NCI-H345 treated with DMSO at 0.1 percent for 48 hours (cell line): ENCODE data around the gene SPATA32.

Source experiments
- DNase-seq: peaks from one replicate; lab custom pipeline; 2025; ENCODE audit not compliant: unreplicated experiment; lab: John Stamatoyannopoulos, UW

The SPATA32 gene

GRCh38 chr17:45293413-45294211, 31.7 kb upstream of the SPATA32 start:
- DNase-seq, result no peak

- DNase-seq, result no peak
Measured at GRCh38 chr17:45292696-45293412, 31.0 kb upstream of the SPATA32 start.

GRCh38 chr17:45291171-45291805, 29.4 kb upstream of the SPATA32 start:
- DNase-seq, result no peak

GRCh38 chr17:45290269-45290765, 28.4 kb upstream of the SPATA32 start:
- no peak for DNase-seq

GRCh38 chr17:45289301-45290268, 27.7 kb upstream of the SPATA32 start:
- DNase-seq, result no peak

- DNase-seq, result peak; percentile 83
Measured at GRCh38 chr17:45288825-45289224, 26.9 kb upstream of the SPATA32 start.

GRCh38 chr17:45287526-45288500, 25.9 kb upstream of the SPATA32 start:
- peak; percentile 48 for DNase-seq

- no peak for DNase-seq
Measured at GRCh38 chr17:45286286-45286685, 24.4 kb upstream of the SPATA32 start.

GRCh38 chr17:45284176-45285140, 22.6 kb upstream of the SPATA32 start:
- no peak for DNase-seq

GRCh38 chr17:45283711-45284110, 21.8 kb upstream of the SPATA32 start:
- no peak for DNase-seq

GRCh38 chr17:45282683-45283644, 21.1 kb upstream of the SPATA32 start:
- DNase-seq, result peak; percentile 94

GRCh38 chr17:45279898-45280297, 18.0 kb upstream of the SPATA32 start:
- DNase-seq, result no peak

- DNase-seq, result no peak
Measured at GRCh38 chr17:45277992-45278391, 16.1 kb upstream of the SPATA32 start.

- DNase-seq, result peak; percentile 65
Measured at GRCh38 chr17:45277216-45277849, 15.4 kb upstream of the SPATA32 start.

- DNase-seq, result no peak
Measured at GRCh38 chr17:45276031-45276430, 14.1 kb upstream of the SPATA32 start.

- no peak for DNase-seq
Measured at GRCh38 chr17:45274033-45274432, 12.1 kb upstream of the SPATA32 start.

GRCh38 chr17:45273551-45273957, 11.7 kb upstream of the SPATA32 start:
- no peak for DNase-seq
